Umbilical cord (tissue), 2 donors: ENCODE data around the gene CCDC71L. TPM values are rescaled to one million over a fixed set of nuclear protein-coding genes. Genes with fewer than 3 reads are reported as not detected.
"Not testable (repeated sequence)": the region's sequence is repeated elsewhere in the genome, so short reads cannot be mapped to it uniquely, and the experiment has no call there.

Experiments used
- DNase-seq: peaks from one replicate; pipeline ENCODE4 v3.0.0-alpha.2; 2015; ENCODE audit warnings: low spot score
- total RNA-seq: library from RNA; depleted of rRNA; stranded (reverse); fragments of >200 nt; gene quantifications from one replicate; pipeline ENCODE4 v1.2.3, GENCODE V29; 2014; ENCODE audit warnings: low replicate concordance; ENCODE audit not compliant: insufficient read depth

Gene CCDC71L
- total RNA-seq: 28.9 TPM

DNA sequence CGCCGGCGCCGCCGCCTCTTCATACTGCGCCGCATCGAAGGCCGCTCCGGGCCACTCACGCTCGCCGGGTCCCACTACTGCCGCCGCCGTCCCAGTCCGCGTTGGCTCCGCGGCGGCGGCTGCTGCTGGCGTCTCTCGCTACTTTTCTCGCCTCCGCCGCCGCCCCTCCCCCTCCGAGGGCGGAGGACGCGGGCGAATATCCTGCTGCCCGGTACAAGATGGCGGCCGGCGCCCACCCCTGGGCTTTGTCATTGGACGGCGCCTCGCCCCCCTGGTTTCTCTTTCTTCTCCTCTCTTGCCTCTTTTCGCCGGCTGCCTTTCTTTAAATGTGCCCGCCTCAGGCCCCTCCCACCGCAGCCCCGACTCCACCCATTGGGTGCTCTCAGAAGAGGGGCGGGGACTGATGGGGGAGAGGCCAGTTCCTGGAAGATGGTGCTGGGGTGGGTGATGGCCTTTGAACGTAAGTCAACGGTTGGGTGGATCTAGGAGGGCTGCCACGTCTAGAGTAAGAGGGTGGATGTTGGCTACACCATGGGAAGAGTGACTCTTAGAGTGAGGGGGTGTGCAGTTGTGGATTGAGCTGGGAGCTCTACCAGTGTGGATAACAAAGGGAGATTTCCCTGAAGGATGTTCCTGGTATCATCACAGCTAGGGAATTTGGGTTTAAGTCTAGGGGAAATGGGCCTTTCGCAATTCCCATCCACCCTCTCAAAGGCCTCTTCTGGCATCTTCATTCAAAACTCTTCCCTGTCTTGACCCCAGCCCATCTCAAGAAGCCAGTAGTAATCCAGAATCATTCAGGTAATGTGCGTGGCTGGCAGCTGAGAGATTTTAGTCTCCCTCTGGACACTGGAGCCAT, at the start of gene CCDC71L:
TSS of gene CCDC71L (minus strand) at position 297 of the 859 bp plus-strand sequence. CDS start at position 35, 262 bp downstream.
- peak; percentile 93 for DNase-seq

- not testable (repeated sequence) for DNase-seq
Measured at GRCh38 chr7:106709604-106710003, 48.6 kb upstream of the CCDC71L start.

- no peak for DNase-seq
Measured at GRCh38 chr7:106704000-106704840, 43.3 kb upstream of the CCDC71L start.

- DNase-seq: no peak
Measured at GRCh38 chr7:106693677-106694353, 32.9 kb upstream of the CCDC71L start.

DNA sequence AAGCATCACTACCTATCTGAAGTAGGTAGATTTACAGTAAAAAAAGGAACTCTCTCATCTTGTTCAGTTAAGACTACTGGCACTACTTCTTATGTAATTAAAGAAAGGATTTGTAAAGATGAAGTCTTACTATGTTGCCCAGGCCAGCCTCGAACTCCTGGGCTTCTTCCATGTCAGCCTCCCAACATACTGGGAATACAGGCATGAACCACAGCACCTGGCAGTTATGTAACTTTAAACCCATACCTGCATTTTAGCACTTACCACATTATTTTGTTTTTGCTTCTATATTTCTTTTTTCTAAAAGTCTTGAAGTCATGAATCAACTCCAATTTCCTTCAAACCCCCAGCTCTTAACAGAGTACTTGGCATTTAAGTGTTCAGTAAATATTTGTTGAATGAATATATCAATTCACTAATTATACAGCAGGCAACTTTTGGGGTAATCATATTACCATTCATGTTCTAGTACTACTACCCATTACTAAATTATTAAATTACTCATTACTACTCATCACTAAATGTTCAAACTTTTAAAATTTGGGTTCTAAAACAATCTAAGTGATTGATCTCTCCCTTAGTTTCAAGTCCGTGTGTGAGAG, 31.6 kb upstream of the CCDC71L start:
- DNase-seq: no peak

DNA sequence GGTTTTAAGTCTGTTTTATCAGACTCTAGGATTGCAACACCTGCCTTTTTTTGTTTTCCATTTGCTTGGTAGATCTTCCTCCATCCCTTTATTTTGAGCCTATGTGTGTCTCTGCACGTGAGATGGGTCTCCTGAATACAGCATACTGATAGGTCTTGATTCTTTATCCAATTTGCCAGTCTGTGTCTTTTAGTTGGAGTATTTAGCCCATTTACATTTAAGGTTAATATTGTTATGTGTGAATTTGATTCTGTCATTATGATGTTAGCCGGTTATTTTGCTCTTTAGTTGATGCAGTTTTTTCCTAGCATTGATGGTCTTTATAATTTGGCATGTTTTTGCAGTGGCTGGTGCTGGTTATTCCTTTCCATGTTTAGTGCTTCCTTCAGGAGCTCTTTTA, 27.2 kb upstream of the CCDC71L start:
- DNase-seq: not testable (repeated sequence)

- DNase-seq: no peak
Measured at GRCh38 chr7:106683941-106684340, 23.0 kb upstream of the CCDC71L start.

DNA sequence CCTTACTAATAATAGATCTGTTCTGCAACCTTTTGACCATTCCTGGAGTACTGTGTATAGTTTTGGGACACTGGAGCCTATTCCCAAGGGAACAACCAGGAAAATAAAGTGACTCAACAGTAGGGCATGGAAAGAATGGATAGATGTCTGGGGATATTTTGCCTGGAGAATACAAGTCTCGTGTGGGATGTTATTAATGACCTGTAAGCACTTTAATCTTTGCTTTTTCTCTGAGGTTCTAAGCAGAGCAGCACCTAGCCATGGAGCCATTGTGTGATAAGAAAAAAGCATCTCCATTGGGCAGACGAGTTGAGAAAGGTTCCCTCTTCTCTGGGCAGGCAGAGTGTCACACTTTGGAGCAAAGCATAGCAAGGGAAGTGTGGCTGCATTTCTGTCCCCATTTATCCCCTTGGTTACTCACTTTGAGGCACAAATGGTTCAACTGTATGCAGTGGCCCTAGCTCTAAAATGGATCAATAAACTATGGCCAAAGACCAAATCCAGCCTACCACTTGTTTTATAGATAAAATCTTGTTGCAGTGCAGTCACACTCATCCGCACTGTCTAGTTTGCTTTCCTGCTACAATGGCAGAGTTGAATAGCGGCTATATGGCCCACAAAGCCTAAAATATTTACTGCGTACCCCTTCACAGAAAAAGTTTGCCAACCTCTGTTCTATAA, 21.0 kb upstream of the CCDC71L start:
- DNase-seq: no peak

DNA sequence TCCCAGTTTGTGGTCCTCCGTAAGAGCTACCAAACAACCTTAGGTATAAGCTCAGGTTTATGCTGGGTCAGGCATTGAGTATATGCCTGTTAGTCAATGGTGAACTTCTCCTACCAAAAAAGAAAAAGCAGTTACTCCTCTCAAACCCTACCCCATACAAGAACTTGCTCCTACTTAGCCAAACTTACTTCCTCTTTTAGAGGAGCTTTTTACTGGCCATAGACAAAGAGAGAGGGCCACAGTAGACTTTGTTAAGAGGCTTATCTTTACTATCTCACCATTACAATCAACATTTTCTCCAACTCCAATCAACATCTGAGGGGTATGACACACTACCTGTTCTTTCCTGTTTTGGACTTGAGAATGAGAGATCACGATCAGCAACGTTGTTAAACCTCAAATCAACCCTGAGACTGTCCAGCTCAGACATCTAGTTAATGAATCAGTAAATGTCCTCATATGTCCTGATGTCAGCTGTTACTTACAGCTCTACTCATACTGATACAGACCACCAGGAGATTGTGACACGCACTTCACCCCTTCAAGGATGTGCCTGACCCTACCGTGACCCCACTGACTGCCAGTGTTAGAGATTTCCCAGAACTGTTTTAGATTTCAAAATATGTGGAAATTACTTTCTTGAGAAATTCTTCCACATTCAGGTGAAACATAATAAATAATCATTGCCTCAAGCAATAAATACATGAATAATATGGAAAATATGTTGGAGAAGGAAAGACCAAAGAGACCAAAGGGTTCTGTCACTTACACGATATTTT, 18.4 kb upstream of the CCDC71L start:
- peak; percentile 13 for DNase-seq

DNA sequence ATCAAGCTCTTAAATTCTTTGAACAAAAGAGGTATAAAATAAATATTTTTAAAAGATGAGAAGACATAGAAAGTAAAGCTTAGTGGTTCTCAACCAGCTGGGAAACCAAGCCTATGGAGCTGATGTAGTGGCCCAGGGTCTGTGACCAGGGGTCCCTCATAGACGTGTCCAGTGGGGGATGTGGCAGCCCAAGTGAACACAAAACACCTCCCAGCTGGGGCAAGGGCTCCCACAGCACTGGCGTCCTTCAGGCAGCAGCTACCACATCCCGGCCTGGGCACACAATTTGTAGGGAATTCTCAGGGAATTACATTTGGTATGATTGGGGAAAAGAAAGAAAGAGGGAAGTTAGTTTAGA, 17.8 kb upstream of the CCDC71L start:
- no peak for DNase-seq

DNA sequence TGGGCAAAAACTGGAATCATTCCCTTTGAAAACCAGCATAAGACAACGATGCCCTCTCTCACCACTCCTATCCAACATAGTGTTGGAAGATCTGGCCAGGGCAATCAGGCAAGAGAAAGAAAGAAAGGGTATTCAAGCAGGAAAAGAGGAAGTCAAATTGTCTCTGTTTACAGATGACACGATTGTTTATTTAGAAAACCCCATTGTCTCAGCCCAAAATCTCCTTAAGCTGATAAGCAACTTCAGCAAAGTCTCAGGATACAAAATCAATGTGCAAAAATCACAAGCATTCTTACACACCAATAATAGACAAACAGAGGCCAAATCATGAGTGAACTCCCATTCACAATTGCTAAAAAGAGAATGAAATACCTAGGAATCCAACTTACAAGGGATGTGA, 15.5 kb upstream of the CCDC71L start:
- DNase-seq: not testable (repeated sequence)

DNA sequence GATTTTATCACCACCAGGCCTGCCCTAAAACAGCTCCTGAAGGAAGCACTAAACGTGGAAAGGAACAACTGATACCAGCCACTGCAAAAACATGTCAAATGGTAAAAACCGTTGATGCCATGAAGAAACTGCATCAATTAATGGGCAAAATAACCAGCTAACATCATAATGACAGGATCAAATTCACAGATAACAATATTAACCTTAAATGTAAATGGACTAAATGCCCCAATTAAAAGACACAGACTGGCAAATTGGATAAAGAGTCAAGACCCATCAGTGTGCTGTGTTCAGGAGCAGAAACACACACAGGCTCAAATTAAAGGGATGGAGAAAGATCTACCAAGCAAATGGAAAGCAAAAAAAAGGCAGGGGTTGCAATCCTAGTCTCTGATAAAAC, 12.7 kb upstream of the CCDC71L start:
- DNase-seq: not testable (repeated sequence)

GRCh38 chr7:106671930-106672329, 11.0 kb upstream of the CCDC71L start:
- DNase-seq: not testable (repeated sequence)

GRCh38 chr7:106671160-106671559, 10.2 kb upstream of the CCDC71L start:
- DNase-seq: no peak

- DNase-seq: no peak
Measured at GRCh38 chr7:106668861-106669524, 8.0 kb upstream of the CCDC71L start.

DNA sequence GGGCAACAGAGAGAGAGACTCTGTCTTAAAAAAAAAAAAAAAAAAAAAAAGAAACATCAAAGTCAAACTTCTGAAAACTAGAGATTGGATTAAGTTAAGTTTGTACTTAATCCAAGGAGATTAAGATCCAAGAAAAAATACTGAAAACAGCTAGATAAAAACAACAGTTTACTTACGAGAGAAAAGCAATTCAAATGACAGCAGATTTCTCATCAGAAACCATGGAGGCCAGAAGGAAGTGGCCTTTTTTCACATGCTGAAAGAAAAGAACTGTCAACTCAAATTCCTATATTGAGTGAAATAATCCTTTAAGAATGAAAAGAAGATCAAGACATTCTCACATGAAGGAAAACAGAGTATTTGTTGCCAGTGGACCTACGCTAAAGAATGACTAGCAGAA, 5.4 kb upstream of the CCDC71L start:
- DNase-seq: no peak

DNA sequence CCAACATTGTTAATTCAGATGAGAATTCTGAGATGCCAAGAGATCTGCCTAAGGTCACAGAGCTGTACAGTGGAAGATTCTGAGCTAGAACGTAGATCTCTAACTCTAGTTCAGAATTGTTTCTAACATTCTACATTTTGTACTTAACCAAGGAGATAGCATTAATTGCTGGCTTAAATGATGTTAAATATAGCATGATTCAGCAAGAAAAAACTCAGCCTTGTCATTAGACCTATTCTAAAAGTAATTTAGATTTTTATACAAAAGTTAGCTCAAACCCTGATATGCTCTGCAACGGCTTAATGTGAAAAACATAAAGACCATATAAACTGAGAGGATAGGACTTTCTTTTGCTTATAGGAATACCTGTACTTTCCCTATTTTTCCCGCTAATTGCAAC, 3.4 kb upstream of the CCDC71L start:
- no peak for DNase-seq

GRCh38 chr7:106659963-106660861, 746 bp downstream of the CCDC71L start:
- peak; percentile 46 for DNase-seq
